ENCODE measurements around the gene MLKL.

MLKL gene

GRCh38 chr16:74650966-74651567, 49.6 kb downstream of the MLKL start:
- no peak for DNase-seq (ENCODE audit: low read depth)

- no peak for DNase-seq (ENCODE audit: low read depth)
These were observed 50.7 kb downstream of the MLKL start for GRCh38 chr16:74649839-74650504.

- no peak for DNase-seq (ENCODE audit: low read depth)
These were observed 58.7 kb downstream of the MLKL start for GRCh38 chr16:74641969-74642368.

GRCh38 chr16:74637742-74638453, 62.8 kb downstream of the MLKL start:
- DNase-seq (ENCODE audit: low read depth) = no peak

GRCh38 chr16:74635303-74635702, 65.4 kb downstream of the MLKL start:
- no peak for DNase-seq (ENCODE audit: low read depth)

GRCh38 chr16:74633686-74634085, 67.0 kb downstream of the MLKL start:
- no peak for DNase-seq (ENCODE audit: low read depth)

- DNase-seq (ENCODE audit: low read depth) = no peak
These were observed 73.0 kb downstream of the MLKL start for GRCh38 chr16:74627506-74628220.

GRCh38 chr16:74626741-74627416, 73.8 kb downstream of the MLKL start:
- no peak for DNase-seq (ENCODE audit: low read depth)

- DNase-seq (ENCODE audit: low read depth) = no peak
These were observed 74.9 kb downstream of the MLKL start for GRCh38 chr16:74625500-74626350.

GRCh38 chr16:74623839-74624235, 76.8 kb downstream of the MLKL start:
- DNase-seq (ENCODE audit: low read depth) = no peak

GRCh38 chr16:74623214-74623838, 77.3 kb downstream of the MLKL start:
- DNase-seq (ENCODE audit: low read depth) = no peak

- no peak for DNase-seq (ENCODE audit: low read depth)
These were observed 78.7 kb downstream of the MLKL start for GRCh38 chr16:74622005-74622404.

Measured in stimulated activated CD4-positive, alpha-beta T cell treated with anti-CD3 and anti-CD28 coated beads, Interleukin-2, amount 100 ng/mL, for 4 hours (primary cell).